ENCODE results near the gene ARHGEF38.

GRCh38 chr4:105641845-105642244, 89.4 kb downstream of the ARHGEF38 start:
- TF ChIP-seq CTCF (IDR thresholded peaks at IDR 0.05) (no peak), POLR2A (IDR thresholded peaks at IDR 0.05) (no peak)
